HG03103 (cell line): ENCODE data around the gene DES.

Source experiments
- ATAC-seq: cut with Tn5 transposase; IDR thresholded peaks from one replicate; pipeline ENCODE4 v1.9.1; 2021; ENCODE audit warnings: low read depth; ENCODE audit not compliant: unreplicated experiment

DES gene

GRCh38 chr2:219419012-219419324 lies 791 bp downstream of the DES start:
- no peak for ATAC-seq

- no peak for ATAC-seq
Measured at GRCh38 chr2:219419331-219420197, 1.4 kb downstream of the DES start.

- ATAC-seq: no peak
Measured at GRCh38 chr2:219420687-219421086, 2.5 kb downstream of the DES start.

- no peak for ATAC-seq
Measured at GRCh38 chr2:219421323-219421722, 3.1 kb downstream of the DES start.

GRCh38 chr2:219422952-219423534 lies 4.9 kb downstream of the DES start:
- ATAC-seq: no peak

GRCh38 chr2:219423652-219424377 lies 5.6 kb downstream of the DES start:
- no peak for ATAC-seq

- ATAC-seq: no peak
Measured at GRCh38 chr2:219425238-219426067, 7.3 kb downstream of the DES start.

GRCh38 chr2:219426068-219426443 lies 7.9 kb downstream of the DES start:
- no peak for ATAC-seq

GRCh38 chr2:219426534-219427136 lies 8.5 kb downstream of the DES start:
- ATAC-seq: no peak

GRCh38 chr2:219428469-219428868 lies 10.3 kb downstream of the DES start:
- ATAC-seq: no peak

GRCh38 chr2:219429958-219430606 lies 11.9 kb downstream of the DES start:
- no peak for ATAC-seq

- no peak for ATAC-seq
Measured at GRCh38 chr2:219430633-219431615, 12.7 kb downstream of the DES start.

GRCh38 chr2:219433666-219434467 lies 15.7 kb downstream of the DES start:
- no peak for ATAC-seq

- ATAC-seq: no peak
Measured at GRCh38 chr2:219434468-219434717, 16.2 kb downstream of the DES start.

GRCh38 chr2:219434718-219435525 lies 16.7 kb downstream of the DES start, which contains the start of gene SPEG:
SPEG (plus strand) TSS chr2:219434843; CDS start chr2:219434978, 135 bp downstream.
- no peak for ATAC-seq

GRCh38 chr2:219435701-219436100 lies 17.5 kb downstream of the DES start:
- ATAC-seq: no peak

GRCh38 chr2:219436491-219436890 lies 18.3 kb downstream of the DES start:
- no peak for ATAC-seq
